MM.1S (cell line): ENCODE data around the gene POU3F3.

Experiments
- CTCF ChIP-seq: fragments of 300-600 bp; sonication (generic); IDR thresholded peaks from 2 replicates; pipeline ENCODE4 v1.5.1; 2016; ENCODE audit warnings: antibody characterized with exemption, low read length, mixed read lengths
- EZH2 ChIP-seq: fragments of 300-600 bp; sonication (generic); optimal IDR thresholded peaks from 2 replicates; pipeline ENCODE3; 2017; ENCODE audit warnings: low read depth, mild to moderate bottlenecking, antibody characterized with exemption, low read length, mixed read lengths

DNA sequence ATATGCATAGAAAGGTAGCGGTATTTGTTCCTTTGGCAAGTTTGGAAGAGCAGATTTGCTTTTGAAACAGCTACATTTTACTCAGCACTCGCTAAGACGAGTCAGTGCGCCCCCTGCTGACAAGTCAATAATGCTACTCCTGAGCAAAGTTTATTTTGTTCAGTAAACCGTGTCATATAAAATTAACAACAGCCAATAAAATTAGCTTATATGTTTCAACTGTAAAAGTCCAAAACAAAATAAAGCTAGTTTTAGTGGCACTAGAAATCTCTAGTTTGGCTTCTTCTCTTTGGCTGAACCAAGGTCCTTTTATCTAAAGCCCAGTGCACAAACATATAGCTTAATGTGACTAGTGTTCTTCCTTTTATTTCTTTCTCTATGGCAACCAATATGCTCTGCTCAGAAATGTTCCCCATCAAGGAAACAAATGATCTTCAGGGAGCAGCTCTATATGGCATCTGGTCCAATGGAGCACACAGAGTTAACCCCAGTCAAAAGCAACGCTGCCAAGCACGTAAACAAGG is 4.2 kb upstream of the POU3F3 start:
- peak; percentile 77 for TF ChIP-seq CTCF
- TF ChIP-seq EZH2: no peak
